EL (cell line): Measurements from ENCODE around the gene MAP3K7.

Source experiments
- DNase-seq: peaks from one replicate; pipeline ENCODE4 v3.0.0-alpha.2; 2016

The MAP3K7 gene

GRCh38 chr6:90523779-90524310 lies 63.0 kb downstream of the MAP3K7 start:
- DNase-seq, result no peak

DNA sequence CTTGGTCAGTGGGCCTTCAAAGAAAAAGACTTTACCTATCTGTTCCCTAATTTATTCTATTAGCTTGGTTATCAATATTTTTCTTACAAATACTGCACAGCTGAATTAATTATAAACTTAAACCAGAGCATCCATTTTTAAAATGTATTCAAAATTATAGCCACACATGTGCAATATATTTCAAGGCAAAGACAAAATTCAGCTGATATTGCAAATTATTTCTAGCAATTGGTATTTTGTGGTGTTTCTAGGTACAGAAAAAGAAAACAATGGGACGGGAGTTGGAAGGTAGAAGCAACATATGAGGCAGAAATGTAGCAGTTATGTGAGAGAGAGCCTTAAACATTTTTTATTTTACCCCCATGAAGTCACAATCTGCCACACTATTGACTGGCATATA lies 64.9 kb downstream of the MAP3K7 start:
- no peak for DNase-seq

DNA sequence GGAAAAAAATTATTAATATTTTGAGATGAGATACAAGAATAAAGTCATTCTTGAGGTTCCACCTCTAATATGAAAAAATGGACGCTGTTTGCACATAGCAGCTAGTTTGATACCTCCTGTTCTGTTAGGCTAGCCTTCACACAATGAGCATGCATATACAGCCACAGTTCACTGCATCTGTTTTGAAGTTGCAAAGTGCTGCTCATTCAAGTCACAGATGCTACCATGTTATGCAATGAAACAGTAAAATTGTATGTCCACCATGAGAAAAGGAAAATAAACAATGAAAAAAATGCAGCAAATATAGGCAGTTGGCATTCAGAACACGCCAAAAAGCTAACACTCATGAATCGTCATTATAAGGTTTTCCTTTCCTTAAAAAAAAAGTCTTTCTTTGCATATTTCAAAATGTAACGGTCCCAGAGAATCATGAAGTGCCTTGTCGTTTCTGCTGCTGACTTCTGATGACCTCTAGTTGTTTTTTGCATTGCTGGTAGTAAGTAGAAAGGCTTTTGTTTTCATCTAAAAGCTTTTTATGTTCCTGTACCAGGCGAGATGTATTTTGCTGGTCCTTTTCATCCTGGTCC lies 70.7 kb downstream of the MAP3K7 start:
- no peak for DNase-seq

DNA sequence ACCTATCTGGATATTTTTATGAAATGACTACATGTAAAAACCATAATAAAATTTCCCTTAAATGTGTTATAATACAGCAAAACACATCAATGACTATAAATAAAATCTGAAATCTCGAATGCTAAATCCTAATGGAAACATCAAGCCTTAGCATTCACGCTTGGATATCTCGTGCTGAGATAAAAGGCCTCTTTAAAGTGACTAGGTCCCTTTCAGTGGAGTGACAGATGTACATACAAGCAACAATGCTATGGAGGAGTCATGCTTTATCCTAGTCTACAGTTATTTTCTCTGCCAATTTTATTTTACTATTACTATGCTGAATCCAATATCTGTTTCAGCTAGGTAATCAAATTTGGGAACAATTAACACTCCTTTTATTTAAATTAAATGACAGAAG lies 72.4 kb downstream of the MAP3K7 start:
- DNase-seq, result no peak

- DNase-seq, result no peak
Measured at GRCh38 chr6:90508753-90509152, 78.1 kb downstream of the MAP3K7 start.

GRCh38 chr6:90502866-90503407 lies 83.9 kb downstream of the MAP3K7 start:
- DNase-seq, result no peak

DNA sequence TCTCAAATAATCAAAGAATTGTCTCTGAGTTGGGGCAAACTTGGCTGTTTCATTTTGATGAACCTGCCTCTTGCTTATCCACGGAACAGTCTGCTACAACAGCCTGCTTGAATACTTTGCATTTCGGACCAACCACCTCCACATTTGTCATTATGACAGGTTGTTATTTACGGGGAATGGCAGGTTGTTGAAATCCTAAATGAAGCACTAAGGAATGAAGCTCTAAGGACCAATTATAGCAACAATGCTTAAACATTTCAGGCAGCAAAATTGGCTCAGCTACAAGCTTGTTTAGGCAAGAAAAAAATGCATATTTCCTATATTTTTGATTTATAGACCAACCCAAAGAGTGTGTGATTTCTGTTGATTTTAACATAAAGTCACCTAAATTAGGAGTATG lies 84.5 kb downstream of the MAP3K7 start:
- no peak for DNase-seq

DNA sequence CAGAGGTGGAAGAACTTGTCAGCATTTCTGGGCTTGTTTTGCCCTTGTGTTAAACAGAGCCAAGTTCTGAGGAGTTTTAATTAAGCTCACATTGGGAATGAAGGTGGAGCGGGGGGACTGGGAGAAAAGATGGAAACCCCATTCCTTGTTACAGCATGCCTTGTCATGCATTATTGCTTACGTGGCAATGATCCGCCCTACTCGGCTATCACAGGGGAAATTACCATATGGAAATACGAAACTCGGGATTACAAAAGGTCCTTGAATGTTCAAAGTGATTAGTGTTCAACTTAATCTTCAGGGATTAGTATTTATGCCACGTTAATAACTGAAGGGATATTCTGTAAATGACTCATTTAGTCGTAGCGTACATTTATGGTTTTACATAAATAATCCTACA lies 86.4 kb downstream of the MAP3K7 start:
- no peak for DNase-seq

DNA sequence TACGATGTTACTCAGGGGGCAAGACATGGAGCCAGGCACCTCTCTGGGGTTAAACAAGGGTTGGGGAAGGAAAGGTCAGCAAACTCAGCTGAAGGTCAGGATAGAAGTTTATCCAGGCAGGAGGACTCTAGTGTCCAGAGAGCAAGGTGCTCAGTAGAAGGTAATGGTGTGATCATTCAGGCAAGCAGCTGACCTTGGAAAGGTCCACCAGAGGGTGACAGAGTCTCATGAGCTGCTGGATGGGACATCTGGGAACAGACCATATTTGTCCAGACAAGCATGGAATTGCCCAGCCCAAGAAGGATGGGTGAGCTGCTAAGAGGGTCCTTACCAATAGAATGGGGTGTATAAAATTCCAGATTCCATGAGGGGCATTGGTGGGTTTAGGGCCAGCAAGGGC lies 89.5 kb downstream of the MAP3K7 start:
- DNase-seq, result no peak

GRCh38 chr6:90496258-90497016 lies 90.4 kb downstream of the MAP3K7 start:
- no peak for DNase-seq

GRCh38 chr6:90495216-90495817 lies 91.6 kb downstream of the MAP3K7 start:
- no peak for DNase-seq

- DNase-seq, result no peak
Measured at GRCh38 chr6:90494067-90494780, 92.6 kb downstream of the MAP3K7 start.

- DNase-seq, result no peak
Measured at GRCh38 chr6:90493332-90493731, 93.5 kb downstream of the MAP3K7 start.

- DNase-seq, result no peak
Measured at GRCh38 chr6:90492798-90493197, 94.1 kb downstream of the MAP3K7 start.

- DNase-seq, result no peak
Measured at GRCh38 chr6:90492369-90492768, 94.5 kb downstream of the MAP3K7 start.

- DNase-seq, result no peak
Measured at GRCh38 chr6:90490030-90490716, 96.7 kb downstream of the MAP3K7 start.

DNA sequence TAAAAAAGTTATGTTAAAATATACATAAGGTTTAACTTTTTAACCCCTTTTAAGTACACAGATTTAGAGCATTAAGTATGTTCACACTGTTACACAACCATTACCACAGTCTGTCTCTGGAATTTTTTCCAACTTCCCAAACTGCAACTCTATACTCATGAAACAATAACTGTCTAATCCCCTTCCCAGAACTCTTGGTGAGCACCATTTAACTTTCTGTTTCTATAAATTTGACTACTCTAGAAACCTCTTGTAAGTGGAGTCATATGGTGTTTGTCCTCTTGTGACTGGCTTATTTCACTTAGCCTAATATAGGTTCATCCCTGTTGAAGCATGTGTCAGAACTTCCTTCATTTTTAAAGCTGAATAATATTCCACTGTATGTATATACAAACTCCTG lies 98.1 kb downstream of the MAP3K7 start:
- no peak for DNase-seq

DNA sequence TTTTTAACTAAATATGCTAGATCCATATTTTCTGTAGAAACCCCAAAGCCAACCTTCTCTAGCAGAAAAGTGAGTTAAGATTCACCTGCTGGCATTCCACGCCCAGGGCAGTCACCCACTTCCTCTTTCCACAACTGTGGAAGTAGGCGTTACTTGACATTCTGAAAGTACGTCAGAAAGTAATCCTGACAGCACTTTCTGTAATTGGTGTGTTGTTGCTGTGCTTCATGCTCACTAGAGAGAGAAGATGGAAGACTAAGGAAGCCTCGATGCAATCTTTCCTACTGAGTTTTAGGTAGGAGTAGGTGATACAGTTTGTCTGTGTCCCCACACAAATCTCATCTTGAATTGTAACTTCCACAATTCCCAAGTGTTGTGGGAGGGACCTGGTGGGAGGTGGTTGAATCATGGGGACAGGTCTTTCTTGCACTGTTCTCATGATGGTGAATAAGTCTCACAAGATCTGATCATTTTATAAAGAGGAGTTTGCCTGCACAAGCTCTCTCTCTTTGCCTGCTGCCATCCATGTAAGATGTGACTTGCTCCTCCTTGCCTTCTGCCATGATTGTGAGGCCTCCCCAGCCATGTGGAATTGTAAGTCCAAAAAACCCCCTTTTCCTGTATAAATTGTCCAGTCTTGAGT lies 101.1 kb downstream of the MAP3K7 start:
- DNase-seq, result no peak

DNA sequence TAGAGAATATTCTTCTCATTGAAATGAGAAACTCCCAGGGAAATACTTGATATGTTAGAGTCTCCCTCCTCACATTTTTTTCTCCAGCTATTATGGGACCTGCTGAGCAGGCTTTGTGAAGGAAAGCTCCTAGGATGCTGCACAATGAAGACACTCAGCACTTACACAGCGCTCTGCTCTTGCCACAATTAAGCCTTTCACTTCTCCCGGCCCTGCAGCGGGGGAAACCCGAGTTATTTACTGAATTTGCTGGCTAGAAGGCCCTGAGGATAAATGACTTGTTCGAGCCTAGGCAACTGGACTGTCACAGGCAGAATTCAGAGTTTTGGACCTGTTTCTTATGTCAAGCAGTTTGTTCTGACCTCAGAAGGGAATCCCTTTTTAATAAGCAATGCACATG lies 102.0 kb downstream of the MAP3K7 start:
- DNase-seq, result no peak

DNA sequence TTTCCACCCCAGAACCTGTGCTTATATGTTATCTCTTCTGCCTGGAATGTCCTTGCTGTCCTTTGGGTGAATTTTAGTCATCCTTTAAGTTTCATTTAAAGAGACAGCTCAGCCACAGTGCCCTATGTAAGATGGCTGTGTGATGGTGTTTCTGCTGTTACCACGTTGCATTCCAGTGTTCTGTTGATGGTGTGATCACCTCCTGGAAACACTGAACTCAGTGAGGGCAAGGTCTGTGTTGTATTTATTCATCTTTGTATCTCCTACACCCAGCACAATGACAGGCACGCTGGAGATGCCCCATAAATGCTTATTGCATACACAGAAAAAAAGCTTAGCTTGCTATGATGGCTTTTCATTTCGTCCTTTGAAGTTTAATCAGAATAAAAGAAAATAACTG lies 102.5 kb downstream of the MAP3K7 start:
- no peak for DNase-seq

DNA sequence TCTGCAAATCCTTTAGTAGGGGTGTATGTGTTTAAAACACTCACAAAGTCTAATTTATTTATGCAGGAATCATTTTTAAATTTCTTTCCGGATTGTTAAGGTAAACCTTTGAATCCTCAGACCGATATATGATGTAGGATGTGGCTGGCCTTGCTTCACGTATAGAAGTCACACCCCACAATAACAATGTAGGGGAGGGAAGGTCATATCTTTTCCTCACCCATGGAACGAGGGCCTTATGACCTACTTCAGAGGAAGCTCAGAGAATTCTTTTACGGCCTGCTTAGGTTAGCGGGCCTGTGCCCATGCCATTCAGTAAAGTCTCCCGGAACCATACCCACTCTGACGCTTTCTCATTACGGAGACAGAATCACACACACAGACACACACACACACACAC lies 102.9 kb downstream of the MAP3K7 start:
- DNase-seq, result no peak
